Measurements from ENCODE around the gene PPA1.

DNA sequence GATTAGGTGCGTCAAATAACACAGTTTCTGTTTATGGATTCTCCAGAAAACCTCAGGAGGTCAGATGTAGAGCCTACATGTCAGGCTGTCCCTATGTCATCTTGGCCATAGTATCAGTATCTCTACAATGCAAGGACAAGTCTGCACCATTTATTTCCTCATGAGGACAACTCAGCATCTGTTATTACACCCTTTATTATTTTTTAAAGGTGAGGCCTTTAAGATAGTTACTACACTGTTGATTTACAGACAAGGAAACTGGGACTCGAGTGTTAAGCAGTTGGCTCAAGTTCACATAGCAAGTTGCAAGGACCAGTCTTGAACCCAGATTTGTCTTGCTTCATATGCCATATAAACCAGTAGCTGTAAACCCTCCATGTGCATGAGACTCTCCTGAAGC lies 23.2 kb upstream of the PPA1 start:
- no peak for TF ChIP-seq JUN (CRISPR knock-in tag; IDR thresholded peaks at IDR 0.05)
- TF ChIP-seq, protein P1, sequence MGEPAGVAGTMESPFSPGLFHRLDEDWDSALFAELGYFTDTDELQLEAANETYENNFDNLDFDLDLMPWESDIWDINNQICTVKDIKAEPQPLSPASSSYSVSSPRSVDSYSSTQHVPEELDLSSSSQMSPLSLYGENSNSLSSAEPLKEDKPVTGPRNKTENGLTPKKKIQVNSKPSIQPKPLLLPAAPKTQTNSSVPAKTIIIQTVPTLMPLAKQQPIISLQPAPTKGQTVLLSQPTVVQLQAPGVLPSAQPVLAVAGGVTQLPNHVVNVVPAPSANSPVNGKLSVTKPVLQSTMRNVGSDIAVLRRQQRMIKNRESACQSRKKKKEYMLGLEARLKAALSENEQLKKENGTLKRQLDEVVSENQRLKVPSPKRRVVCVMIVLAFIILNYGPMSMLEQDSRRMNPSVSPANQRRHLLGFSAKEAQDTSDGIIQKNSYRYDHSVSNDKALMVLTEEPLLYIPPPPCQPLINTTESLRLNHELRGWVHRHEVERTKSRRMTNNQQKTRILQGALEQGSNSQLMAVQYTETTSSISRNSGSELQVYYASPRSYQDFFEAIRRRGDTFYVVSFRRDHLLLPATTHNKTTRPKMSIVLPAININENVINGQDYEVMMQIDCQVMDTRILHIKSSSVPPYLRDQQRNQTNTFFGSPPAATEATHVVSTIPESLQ (CRISPR knock-in tag; IDR thresholded peaks at IDR 0.05): no peak
- TF ChIP-seq, protein P2, sequence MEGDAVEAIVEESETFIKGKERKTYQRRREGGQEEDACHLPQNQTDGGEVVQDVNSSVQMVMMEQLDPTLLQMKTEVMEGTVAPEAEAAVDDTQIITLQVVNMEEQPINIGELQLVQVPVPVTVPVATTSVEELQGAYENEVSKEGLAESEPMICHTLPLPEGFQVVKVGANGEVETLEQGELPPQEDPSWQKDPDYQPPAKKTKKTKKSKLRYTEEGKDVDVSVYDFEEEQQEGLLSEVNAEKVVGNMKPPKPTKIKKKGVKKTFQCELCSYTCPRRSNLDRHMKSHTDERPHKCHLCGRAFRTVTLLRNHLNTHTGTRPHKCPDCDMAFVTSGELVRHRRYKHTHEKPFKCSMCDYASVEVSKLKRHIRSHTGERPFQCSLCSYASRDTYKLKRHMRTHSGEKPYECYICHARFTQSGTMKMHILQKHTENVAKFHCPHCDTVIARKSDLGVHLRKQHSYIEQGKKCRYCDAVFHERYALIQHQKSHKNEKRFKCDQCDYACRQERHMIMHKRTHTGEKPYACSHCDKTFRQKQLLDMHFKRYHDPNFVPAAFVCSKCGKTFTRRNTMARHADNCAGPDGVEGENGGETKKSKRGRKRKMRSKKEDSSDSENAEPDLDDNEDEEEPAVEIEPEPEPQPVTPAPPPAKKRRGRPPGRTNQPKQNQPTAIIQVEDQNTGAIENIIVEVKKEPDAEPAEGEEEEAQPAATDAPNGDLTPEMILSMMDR (IDR thresholded peaks at IDR 0.05): no peak
- TF ChIP-seq E2F5 (CRISPR knock-in tag; IDR thresholded peaks at IDR 0.05): no peak
- no peak for TF ChIP-seq SP1 (CRISPR knock-in tag; conservative IDR thresholded peaks at IDR 0.05)
- TF ChIP-seq, protein P3, sequence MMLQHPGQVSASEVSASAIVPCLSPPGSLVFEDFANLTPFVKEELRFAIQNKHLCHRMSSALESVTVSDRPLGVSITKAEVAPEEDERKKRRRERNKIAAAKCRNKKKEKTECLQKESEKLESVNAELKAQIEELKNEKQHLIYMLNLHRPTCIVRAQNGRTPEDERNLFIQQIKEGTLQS (CRISPR knock-in tag; conservative IDR thresholded peaks at IDR 0.05): no peak
